ENCODE data around the gene SLC25A24.
"Not testable (repeated sequence)": the region's sequence is repeated elsewhere in the genome, so short reads cannot be mapped to it uniquely, and the experiment has no call there.

The SLC25A24 gene

DNA sequence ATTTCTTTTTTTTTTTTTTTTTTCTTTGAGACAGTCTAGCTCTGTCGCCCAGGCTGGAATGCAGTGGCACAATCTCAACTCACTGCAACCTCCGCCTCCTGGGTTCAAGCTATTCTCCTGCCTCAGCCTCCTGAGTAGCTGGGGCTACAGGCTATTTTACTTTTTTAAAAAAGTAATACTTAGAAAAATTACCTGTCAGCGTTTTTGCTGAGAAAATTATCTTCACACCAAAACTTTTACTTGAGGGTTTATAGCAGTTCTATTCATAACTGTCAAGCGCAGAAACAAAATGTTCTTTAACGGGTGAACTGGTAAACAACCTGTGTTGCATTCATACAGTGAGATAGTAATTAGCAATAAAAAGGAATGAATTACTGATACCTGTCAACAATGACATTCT lies 1.5 kb upstream of the SLC25A24 start:
- in situ Hi-C loops (cut with MboI; ENCODE audit: low pct_unique_long_range_greater_than_20kb, low sequenced_read_pairs) = no loop called here
- no peak for DNase-seq

DNA sequence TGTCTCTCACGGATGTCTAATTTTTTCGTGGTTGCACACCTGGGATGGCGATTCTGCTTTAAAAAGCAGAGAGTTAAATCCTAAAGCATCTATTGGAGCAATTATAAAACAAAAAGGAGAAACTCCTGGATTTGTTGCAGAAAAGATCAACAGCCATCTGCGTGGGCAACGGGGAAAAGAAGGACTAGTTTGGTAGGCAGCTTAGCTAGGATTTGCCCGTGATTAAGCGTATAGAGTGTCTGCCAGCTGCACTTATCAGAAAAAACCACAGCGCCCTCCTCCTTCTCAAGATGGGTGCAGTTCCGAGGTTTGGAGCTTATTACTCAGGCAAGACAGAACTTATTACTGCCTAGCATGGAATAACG lies 526 bp upstream of the SLC25A24 start:
- in situ Hi-C loops (cut with MboI; ENCODE audit: low pct_unique_long_range_greater_than_20kb, low sequenced_read_pairs) = no loop called here
- peak; percentile 67 for DNase-seq

DNA sequence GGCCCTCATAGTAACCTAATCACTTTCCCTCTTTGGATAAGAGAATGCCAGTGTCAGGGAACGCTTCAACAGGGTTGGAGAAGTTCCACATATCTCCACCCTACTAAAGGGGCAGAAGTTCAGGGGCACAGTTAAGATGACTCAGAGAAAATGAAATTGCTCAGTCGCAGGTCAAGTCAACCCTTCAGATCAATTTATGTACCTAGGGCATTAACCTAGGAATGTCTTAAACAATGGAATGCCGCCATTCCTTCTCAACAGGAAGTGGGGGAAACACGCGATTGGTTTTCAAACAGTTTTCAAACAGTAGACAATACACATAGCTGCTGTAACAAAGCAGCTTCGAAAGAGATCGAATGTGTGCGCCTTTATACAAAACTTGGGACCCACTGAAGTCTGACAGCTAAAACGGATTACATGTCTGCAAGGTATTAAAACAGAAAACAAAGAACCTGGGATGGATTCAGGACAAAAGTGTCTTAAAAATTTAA lies 897 bp downstream of the SLC25A24 start:
- in situ Hi-C loops (cut with MboI; ENCODE audit: low pct_unique_long_range_greater_than_20kb, low sequenced_read_pairs) = no loop called here
- peak; percentile 56 for DNase-seq

DNA sequence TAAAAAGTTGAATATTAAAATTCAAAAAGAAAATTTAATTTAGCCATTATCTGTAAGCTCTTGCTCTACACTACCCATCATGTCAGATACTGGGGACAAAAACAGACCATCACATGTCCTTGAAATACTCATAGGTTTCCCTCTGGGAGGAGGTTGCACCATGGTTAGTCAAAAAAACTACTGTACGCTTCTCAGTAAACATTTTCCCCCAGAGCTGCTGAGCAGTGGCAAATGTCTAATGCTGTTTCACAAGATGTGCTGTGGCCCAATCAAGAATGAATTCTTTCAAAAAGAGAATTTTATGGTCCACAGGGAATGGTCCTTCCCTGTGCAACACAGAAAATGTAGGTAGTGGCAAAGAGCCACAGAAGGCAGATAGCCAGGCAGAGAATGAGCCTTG lies 6.1 kb downstream of the SLC25A24 start:
- no peak for DNase-seq
- in situ Hi-C loops (cut with MboI; ENCODE audit: low pct_unique_long_range_greater_than_20kb, low sequenced_read_pairs) = no loop called here

DNA sequence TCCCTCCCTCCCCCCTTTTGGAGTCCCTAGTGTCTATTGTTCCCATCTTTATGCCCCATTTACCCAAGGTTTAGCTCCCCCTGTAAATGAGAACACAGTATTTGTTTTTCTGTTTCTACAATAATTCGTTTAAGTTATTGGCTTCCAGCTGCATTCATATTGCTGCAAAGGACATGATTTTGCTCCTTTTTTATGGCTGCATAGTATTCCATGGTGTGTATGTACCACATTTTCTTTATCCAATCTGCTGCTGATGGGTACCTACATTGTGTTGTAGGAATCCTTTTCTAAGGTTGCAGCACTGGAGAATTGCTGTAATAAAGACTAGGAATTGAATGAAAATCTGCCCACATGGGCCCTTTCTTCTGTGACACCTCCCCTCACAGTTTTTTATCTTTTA lies 6.8 kb downstream of the SLC25A24 start:
- no peak for DNase-seq
- in situ Hi-C loops (cut with MboI; ENCODE audit: low pct_unique_long_range_greater_than_20kb, low sequenced_read_pairs) = no loop called here

DNA sequence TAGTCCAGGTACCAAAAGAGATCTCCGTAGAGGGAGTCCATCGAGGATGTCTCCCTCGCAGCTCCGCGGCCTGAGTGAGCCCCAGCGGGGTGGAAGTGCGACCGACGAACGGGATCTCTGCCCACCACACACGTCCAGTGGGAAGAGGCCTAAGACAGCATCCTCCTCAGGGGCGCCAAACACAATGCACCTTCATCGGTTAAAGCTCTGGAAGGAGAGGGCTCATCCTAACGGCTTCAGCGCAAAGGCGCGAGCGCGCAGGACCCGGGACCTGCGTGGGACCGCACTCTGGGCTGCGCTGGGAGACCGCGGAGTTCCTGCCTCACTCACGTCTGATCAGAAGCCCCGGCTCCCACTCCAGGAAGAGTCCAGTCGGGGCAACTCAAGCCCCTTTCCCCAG lies 7.6 kb downstream of the SLC25A24 start:
- no peak for DNase-seq
- in situ Hi-C loops (cut with MboI; ENCODE audit: low pct_unique_long_range_greater_than_20kb, low sequenced_read_pairs) = no loop called here

DNA sequence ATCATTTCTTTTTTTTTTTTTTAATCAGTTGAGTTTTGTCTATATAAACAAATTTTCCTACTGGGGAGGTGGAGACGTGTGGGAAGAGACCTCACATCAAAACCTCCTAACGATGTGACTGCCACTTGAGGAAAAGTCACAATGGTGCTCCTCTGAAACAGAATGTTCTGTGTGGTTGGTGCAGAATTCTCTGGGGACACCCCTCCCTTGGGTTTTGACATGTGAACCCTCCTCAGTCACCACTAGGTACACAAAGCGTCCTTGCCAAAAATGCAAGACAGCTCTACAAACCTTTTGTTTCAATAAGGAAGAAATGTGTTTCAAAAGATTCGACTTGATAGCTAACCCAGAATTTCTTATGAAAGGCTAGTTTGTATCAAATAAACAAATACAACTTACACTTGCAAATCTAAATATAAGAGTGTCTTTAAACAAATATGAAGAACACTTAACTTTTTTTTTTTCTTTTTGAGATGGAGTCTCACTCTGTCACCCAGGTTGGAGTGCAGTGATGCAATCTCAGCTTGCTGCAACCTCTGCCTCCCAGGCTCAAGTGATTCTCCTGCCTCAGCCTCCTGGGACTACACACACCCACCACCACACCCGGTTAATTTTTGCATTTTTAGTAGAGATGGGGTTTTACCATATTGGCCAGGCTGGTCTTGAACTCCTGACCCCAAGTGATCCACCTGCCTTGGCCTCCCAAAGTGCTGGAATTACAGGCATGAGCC lies 9.3 kb downstream of the SLC25A24 start:
- in situ Hi-C loops (cut with MboI; ENCODE audit: low pct_unique_long_range_greater_than_20kb, low sequenced_read_pairs) = no loop called here
- DNase-seq = peak; percentile 23

DNA sequence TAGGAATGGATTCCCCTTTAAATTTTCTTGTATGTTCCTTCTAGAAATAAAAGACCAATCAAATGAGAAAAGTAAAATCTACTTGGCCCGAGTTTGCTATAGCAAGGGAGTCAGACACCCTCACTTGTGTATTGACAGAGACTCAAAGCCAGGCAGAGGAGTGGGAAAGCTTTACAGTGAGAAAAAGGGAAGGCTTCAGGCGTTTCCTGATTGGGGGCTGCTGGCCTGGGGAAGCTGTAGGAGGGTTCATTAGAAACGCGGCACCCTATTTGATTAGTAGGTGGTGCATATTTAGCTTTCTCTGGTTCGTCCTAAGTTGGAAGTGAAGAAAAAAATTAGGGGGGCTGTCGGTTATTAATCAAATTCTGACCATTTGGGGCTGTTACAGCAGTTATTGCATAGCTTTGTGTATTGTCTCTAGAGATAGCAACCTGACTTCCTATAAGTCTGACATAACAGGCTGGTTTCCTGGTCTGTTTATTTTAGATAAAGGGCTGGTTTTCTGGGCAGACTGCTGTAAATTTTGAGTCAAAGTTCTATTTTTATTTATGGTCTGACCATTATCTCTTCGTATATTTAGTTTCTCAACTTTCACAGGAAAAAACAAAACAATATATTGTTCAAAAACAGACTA lies 10.0 kb downstream of the SLC25A24 start:
- DNase-seq = peak; percentile 65
- in situ Hi-C loops (cut with MboI; ENCODE audit: low pct_unique_long_range_greater_than_20kb, low sequenced_read_pairs) = no loop called here

DNA sequence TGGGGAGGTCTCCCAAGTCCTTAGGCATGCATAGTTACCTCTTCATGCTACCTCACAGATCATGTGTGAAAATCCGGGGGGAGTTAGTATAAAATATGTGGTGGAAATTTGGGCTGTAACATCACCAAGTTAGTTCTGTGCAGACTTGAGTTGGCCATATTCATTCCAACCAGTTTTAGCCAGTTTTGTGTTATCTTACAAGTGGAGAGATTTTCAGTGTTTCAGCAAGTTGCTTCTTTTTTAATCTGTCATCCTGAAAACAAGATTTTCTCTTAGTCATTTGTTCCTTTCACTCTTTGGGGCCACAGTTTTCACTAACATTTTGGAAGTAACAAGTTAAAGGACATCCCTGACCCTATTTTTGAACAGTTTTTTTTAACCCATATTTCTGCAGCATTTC lies 11.3 kb downstream of the SLC25A24 start:
- in situ Hi-C loops (cut with MboI; ENCODE audit: low pct_unique_long_range_greater_than_20kb, low sequenced_read_pairs) = no loop called here
- no peak for DNase-seq

DNA sequence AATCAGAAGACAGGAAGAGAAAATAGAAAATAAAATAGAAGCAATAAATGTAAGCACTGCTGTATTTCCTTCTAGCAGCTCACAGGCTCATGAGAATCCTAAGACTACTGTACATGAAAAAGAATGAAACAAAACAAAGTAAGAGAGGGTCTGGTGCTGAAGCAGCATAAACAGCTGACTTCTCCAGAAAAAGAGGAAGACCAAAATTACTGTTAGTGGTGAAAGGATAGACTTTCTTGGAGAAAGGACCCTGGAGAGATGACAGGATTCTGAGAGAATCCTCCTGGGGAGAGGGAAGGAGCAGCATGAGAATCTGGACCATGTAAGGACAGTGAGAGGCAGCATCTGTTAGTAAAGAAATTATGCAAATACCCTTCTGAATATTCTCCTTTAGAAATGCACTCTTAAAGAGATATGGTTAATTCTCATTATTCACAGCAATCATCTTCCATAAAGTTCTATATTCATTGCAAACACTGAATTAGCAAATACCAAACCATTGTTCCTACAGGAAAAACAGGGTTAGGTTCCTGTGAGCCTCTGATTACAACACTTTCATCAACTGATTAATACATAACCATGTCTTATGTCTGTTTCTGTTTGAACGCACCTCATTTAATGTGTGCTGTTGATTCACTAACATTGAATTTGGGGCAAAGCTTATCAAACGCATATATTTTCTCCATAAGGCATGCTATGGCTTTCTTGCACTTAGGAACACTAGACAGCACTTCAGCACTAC lies 17.0 kb downstream of the SLC25A24 start:
- in situ Hi-C loops (cut with MboI; ENCODE audit: low pct_unique_long_range_greater_than_20kb, low sequenced_read_pairs) = no loop called here
- peak; percentile 20 for DNase-seq

DNA sequence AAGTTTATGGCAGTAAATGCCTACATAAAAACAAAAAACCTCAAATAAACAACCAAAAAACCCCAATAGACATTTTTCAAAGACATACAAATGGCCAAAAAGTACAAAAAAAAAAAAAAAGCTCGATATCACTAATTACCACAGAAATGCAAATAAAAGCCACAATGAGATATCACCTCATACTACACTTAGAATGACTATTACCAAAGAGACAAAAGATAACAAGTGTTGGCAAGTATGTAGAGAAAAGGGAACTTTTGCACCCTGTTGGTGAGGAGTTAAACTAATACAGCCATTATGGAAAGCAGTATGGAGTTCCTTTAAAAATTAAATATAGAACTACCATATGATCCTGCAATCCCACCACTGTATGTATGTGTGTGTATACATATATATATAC lies 21.1 kb downstream of the SLC25A24 start:
- in situ Hi-C loops (cut with MboI; ENCODE audit: low pct_unique_long_range_greater_than_20kb, low sequenced_read_pairs) = no loop called here
- DNase-seq = no peak

DNA sequence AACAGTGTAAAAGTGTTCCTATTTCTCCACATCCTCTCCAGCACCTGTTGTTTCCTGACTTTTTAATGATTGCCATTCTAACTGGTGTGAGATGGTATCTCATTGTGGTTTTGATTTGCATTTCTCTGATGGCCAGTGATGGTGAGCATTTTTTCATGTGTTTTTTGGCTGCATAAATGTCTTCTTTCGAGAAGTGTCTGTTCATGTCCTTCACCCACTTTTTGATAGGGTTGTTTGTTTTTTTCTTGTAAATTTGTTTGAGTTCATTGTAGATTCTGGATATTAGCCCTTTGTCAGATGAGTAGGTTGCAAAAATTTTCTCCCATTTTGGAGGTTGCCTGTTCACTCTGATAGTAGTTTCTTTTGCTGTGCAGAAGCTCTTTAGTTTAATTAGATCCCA lies 37.7 kb downstream of the SLC25A24 start:
- in situ Hi-C loops (cut with MboI; ENCODE audit: low pct_unique_long_range_greater_than_20kb, low sequenced_read_pairs); DNase-seq: not testable (repeated sequence)

DNA sequence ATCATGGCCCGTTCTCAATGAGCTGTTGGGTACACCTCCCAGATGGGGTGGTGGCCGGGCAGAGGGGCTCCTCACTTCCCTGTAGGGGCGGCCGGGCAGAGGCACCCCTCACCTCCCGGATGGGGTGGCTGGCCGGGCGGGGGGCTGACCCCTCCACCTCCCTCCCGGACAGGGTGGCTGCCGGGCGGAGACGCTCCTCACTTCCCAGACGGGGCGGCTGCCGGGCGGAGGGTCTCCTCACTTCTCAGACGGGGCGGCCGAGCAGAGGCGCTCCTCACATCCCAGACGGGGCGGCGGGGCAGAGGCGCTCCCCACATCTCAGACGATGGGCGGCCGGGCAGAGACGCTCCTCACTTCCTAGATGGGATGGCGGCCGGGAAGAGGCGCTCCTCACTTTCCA lies 40.2 kb downstream of the SLC25A24 start:
- in situ Hi-C loops (cut with MboI; ENCODE audit: low pct_unique_long_range_greater_than_20kb, low sequenced_read_pairs) = not testable (repeated sequence)

DNA sequence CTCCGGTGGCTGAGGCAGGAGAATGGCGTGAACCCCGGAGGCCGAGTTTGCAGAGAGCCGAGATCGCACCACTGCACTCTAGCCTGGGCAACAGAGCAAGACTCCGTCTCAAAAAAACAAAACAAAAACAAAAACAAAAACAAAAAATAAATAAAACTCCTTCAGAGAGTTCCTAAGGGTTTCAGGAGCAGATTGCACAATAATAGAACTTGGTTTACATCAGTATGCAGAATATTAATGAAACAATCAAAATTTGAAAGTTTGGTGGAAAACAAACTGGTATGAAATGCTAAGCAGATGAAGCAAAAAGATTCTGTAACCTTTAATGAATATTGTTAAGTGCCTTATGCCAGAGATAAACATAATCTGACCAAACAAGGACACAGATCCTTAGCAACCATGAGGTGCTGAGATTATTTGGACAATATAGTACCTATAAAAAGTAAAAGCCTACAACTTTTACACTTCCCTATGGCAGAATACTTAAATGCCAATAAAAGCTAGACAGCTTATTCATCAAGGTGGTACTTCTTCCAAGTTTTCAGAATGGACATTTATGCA lies 41.2 kb downstream of the SLC25A24 start:
- DNase-seq = no peak
- in situ Hi-C loops (cut with MboI; ENCODE audit: low pct_unique_long_range_greater_than_20kb, low sequenced_read_pairs) = no loop called here

More for the DNA sequence above, 40.2 kb downstream of the SLC25A24 start:
- DNase-seq = not testable (repeated sequence)

DNA sequence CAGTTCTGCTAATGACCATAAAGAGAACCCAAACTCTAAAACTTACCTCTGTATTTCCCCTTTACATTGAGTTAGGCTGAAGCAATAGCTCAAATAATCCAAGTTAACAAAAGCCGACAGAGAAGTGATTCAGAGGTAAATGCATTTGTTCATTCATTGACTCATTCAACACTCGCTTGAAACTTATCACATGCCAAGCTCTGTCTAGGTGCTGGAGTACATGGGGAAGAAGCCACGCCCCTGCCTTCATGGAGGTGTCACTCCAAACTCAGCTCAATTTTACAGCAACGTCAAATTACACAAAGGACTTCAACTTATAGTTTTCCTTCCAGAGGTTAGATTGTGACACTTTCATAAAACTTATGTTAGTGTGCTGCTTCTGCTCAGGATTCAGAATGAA lies 45.8 kb downstream of the SLC25A24 start:
- DNase-seq = no peak
- in situ Hi-C loops (cut with MboI; ENCODE audit: low pct_unique_long_range_greater_than_20kb, low sequenced_read_pairs) = no loop called here

DNA sequence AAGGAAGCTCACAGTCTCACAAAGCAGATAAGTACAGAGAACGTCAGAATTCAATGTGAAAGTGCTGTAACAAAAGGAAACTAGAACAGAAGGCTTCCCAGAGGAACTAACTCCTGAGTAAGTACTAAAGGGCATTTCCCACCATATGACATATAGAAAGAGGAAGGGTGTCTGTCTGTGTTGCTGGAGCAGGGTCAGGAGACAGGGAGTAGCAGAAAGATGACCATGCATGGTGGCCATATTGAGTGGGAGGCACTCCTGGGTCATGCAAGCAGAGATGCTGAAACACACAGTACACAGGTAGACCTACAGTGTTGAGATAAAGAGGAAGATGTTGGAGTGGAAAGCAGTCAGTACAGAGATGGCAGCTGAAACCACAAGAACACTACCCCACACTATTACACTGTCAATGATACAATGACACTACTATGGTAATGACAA lies 47.3 kb downstream of the SLC25A24 start:
- DNase-seq = no peak
- in situ Hi-C loops (cut with MboI; ENCODE audit: low pct_unique_long_range_greater_than_20kb, low sequenced_read_pairs) = no loop called here

DNA sequence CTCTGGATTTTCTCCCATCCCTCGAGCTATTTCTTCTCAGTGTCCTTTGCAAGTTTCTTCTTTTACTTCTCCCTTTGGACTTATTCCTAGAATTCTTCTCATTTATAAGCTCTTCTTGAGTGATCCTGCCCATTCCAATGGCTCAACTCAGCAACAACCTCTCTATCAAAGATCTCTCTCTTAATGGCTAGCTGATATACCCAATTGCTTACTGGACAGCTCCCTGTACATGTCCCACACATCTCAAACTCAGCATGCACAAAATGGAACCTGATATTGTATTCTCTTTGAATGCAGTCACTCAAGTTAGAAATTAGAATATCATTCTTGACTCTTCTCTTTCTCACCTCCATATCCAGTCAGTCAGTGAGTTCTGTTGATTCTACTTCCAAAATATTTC lies 48.6 kb downstream of the SLC25A24 start:
- in situ Hi-C loops (cut with MboI; ENCODE audit: low pct_unique_long_range_greater_than_20kb, low sequenced_read_pairs) = no loop called here
- no peak for DNase-seq

DNA sequence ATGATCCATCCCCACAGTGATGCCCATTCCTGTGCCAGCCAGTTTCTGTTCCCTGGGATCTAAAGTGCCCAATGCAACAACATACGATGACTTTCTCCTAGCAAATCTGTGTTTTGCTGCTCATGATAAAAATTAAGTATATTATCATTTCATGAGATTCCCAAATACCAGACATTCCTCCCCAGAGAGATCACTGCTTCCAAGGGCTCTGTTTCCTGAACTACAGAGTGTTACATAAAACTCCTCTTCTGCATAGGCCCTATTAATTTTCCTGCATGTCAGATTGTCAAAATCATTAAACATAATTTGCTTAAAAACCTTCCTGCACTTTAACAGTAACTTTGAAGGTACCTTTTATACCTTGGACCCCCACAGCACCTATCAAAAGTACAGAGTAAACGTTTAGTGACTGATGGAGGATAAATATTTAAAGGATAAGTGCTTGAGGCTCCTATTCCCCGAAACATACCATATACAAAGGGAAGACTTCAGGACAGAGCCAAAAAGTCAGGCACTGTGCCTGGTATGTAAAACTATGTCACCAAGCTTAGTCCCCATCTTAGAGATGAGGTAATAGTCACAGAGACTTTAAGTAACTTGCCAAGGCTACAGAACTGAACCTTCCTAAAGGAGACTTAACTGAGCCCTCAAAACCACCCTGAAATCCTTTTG lies 50.2 kb downstream of the SLC25A24 start:
- in situ Hi-C loops (cut with MboI; ENCODE audit: low pct_unique_long_range_greater_than_20kb, low sequenced_read_pairs) = no loop called here

DNA sequence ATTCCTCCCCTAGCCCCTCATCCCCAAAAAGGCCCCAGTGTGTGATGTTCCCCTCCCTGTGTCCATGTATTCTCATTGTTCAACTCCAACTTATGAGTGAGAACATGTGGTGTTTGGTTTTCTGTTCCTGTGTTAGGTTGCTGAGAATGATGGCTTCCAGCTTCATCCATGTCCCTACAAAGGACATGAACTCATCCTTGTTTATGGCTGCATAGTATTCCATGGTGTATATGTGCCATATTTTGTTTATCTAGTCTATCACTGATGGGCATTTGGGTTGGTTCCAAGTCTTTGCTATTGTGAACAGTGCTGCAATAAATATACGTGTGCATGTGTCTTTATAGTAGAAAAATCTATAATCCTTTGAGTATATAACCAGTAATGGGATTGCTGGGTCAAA lies 55.6 kb downstream of the SLC25A24 start:
- DNase-seq; in situ Hi-C loops (cut with MboI; ENCODE audit: low pct_unique_long_range_greater_than_20kb, low sequenced_read_pairs): not testable (repeated sequence)

More for the DNA sequence above, 50.2 kb downstream of the SLC25A24 start:
- no peak for DNase-seq
